ENCODE measurements around the gene FGGY.

DNA sequence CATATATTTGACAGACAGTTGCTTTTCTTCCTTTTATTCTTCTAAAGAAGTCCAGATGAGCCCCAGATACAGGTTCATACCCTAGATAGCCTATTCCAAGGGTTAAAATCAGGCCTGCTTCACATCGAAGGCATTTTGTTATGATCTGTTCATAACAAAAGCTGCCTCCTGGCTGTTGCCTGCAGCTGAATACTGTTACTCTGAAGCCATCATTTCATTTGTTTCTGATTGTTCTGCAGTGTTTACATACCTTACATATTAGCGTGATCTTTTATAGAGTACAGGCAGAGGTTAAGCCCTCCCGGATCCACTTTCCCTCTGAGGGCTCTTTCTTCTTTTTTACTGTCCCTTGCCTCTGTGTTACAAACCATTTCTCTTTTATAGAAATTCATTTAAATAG lies 298.9 kb downstream of the FGGY start:
- TF ChIP-seq POLR2AphosphoS5 (IDR thresholded peaks at IDR 0.05; ENCODE audit: borderline replicate concordance, low read depth, low read length) (no peak), EZH2 (IDR thresholded peaks at IDR 0.05) (no peak)
